ENCODE results near the gene SUFU.

Gene SUFU

DNA sequence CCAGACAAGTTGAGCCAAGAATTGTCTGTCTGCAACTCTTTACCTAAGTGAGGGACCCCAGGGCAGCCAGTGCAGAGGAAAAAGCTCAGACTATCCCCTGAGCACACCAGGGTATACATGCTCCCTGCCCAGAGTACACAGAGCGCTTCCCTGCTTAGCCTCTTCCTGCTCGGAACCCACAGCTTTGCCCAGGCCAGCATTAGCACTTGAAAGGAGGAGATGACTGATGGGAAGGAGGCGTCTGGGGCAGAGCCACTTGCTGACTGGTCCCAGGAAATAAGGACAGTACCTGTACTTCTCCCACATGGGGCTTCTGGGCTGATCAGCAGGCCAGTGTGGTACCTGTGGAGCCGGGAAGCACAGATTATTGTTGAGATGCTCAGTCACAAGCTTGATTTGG, 92.1 kb downstream of the SUFU start:
- Histone ChIP-seq H3K4me3 (ENCODE audit: low read depth in 1 of 2, low read length in 2 of 2) (no peak overlapping the region), H3K79me2 (ENCODE audit: insufficient read depth, low read length) (no peaks in the 10 kb centered on the region), H4K20me1 (ENCODE audit: insufficient read depth, low read length) (no peaks in the 10 kb centered on the region; the same call in 1 of the 2 replicates), H3K9me3 (ENCODE audit: insufficient read depth, low read length, severe bottlenecking) (no peaks in the 10 kb centered on the region), H3K36me3 (ENCODE audit: insufficient read depth, low read length) (peaks cover 38% of the 10 kb centered on the region), H3K27me3 (ENCODE audit: insufficient read depth, low read length, poor library complexity) (no peaks in the 10 kb centered on the region), H2AFZ (ENCODE audit: low read depth, low read length) (no peak overlapping the region), H3K27ac (ENCODE audit: low read length) (no peak overlapping the region), H3K4me1 (ENCODE audit: insufficient read depth, low read length) (no peaks in the 10 kb centered on the region), H3K9ac (ENCODE audit: low read depth, low read length) (no peak overlapping the region), H3K4me2 (ENCODE audit: insufficient read depth, low read length) (no peak overlapping the region)
- DNase-seq: no peak
- no peak for ATAC-seq (ENCODE audit: insufficient read depth, low read depth)
- no peak for TF ChIP-seq EZH2 (IDR thresholded peaks at IDR 0.05; ENCODE audit: borderline replicate concordance, low read depth, low read length, severe bottlenecking)

DNA sequence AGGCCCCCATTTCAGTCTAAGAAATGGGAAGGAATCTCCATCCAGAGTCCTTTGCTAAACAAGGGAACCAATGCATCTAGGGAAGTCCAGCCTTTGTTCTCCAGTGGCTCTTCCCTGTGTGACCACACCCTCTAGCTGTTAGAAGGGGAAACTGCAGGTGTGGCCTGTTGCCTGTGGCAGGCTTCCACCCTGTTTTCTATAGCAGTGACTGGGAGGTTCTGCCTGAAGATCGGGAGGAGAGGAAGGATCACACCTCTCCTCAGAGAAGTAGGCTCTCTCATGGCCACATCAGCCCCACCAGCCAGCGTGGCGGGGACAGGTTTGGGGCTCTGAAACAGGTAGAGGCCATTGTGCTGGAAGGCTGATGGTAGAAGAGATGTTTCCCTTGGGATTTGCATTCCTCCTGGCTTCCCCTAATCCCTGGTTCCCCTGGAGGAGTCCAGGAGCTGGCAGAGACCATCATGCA, 92.8 kb downstream of the SUFU start:
- Histone ChIP-seq H3K36me3 (ENCODE audit: insufficient read depth, low read length) (peaks cover 41% of the 10 kb centered on the region), H2AFZ (ENCODE audit: low read depth, low read length) (no peak overlapping the region), H3K4me2 (ENCODE audit: insufficient read depth, low read length) (no peak overlapping the region), H3K9ac (ENCODE audit: low read depth, low read length) (no peak overlapping the region), H3K27me3 (ENCODE audit: insufficient read depth, low read length, poor library complexity) (no peaks in the 10 kb centered on the region), H4K20me1 (ENCODE audit: insufficient read depth, low read length) (no peaks in the 10 kb centered on the region), H3K27ac (ENCODE audit: low read length) (no peak overlapping the region), H3K9me3 (ENCODE audit: insufficient read depth, low read length, severe bottlenecking) (no peaks in the 10 kb centered on the region), H3K4me3 (ENCODE audit: low read depth in 1 of 2, low read length in 2 of 2) (no peak overlapping the region), H3K4me1 (ENCODE audit: insufficient read depth, low read length) (no peaks in the 10 kb centered on the region), H3K79me2 (ENCODE audit: insufficient read depth, low read length) (no peaks in the 10 kb centered on the region)
- ATAC-seq (ENCODE audit: insufficient read depth, low read depth) (peak; percentile 75; the same call in 2 of the 3 replicates), DNase-seq (peak; percentile 36)
- TF ChIP-seq EZH2 (IDR thresholded peaks at IDR 0.05; ENCODE audit: borderline replicate concordance, low read depth, low read length, severe bottlenecking): no peak
- TF ChIP-seq, protein P1, sequence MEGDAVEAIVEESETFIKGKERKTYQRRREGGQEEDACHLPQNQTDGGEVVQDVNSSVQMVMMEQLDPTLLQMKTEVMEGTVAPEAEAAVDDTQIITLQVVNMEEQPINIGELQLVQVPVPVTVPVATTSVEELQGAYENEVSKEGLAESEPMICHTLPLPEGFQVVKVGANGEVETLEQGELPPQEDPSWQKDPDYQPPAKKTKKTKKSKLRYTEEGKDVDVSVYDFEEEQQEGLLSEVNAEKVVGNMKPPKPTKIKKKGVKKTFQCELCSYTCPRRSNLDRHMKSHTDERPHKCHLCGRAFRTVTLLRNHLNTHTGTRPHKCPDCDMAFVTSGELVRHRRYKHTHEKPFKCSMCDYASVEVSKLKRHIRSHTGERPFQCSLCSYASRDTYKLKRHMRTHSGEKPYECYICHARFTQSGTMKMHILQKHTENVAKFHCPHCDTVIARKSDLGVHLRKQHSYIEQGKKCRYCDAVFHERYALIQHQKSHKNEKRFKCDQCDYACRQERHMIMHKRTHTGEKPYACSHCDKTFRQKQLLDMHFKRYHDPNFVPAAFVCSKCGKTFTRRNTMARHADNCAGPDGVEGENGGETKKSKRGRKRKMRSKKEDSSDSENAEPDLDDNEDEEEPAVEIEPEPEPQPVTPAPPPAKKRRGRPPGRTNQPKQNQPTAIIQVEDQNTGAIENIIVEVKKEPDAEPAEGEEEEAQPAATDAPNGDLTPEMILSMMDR (IDR thresholded peaks at IDR 0.05; ENCODE audit: borderline replicate concordance, extremely low read depth, low read length, poor library complexity, severe bottlenecking): peak; percentile 77

DNA sequence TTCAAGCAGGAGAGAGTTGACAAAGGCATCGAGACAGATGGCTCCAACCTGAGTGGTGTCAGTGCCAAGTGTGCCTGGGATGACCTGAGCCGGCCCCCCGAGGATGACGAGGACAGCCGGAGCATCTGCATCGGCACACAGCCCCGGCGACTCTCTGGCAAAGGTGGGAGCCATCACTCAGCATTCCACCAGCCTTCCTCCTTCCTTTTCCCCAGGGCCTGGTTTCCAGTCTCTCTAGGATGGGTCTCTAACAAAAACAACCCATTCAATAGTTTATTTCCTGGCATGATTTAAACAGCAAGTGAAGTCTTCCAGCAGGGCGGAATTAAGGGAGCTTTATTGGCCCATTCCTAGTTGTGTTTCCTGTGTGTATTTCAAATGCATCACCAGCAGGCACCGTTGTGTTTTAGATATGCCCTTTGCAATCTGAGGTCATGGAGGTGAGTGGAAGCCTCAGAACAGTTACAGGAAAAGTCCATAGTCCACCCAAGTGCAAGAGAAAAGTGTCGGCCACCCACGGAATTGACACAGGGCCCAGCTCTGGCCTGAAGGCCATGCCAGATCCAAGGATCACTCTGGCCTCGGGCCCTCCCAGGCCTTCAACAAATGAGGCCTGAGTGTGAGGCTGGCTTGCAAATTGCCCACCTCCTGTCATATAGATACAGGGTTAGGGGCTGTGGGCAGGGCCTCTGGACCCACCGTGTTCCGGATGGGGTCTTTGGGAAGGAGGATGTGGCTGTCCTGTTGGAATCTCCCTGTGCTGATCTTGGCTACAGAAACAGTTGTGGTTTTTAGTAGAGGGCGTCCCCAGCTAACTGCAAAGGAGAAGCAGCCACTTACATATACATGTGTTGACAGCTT, 93.6 kb downstream of the SUFU start:
- no peak for DNase-seq
- TF ChIP-seq, protein P1 (IDR thresholded peaks at IDR 0.05; ENCODE audit: borderline replicate concordance, extremely low read depth, low read length, poor library complexity, severe bottlenecking): no peak
- TF ChIP-seq EZH2 (IDR thresholded peaks at IDR 0.05; ENCODE audit: borderline replicate concordance, low read depth, low read length, severe bottlenecking): no peak
- no peaks in the 10 kb centered on the region for H3K9me3 ChIP-seq (ENCODE audit: insufficient read depth, low read length, severe bottlenecking)
- no peaks in the 10 kb centered on the region for H4K20me1 ChIP-seq (ENCODE audit: insufficient read depth, low read length)
- no peaks in the 10 kb centered on the region for H3K4me1 ChIP-seq (ENCODE audit: insufficient read depth, low read length)
- no peak overlapping the region for H3K4me3 ChIP-seq (ENCODE audit: low read depth in 1 of 2, low read length in 2 of 2)
- H2AFZ ChIP-seq (ENCODE audit: low read depth, low read length): no peak overlapping the region
- no peak overlapping the region for H3K4me2 ChIP-seq (ENCODE audit: insufficient read depth, low read length)
- peaks cover 47% of the 10 kb centered on the region for H3K36me3 ChIP-seq (ENCODE audit: insufficient read depth, low read length)
- no peak for ATAC-seq (ENCODE audit: insufficient read depth, low read depth)
- no peaks in the 10 kb centered on the region for H3K79me2 ChIP-seq (ENCODE audit: insufficient read depth, low read length)
- H3K27ac ChIP-seq (ENCODE audit: low read length): no peak overlapping the region
- no peaks in the 10 kb centered on the region for H3K27me3 ChIP-seq (ENCODE audit: insufficient read depth, low read length, poor library complexity)
- no peak overlapping the region for H3K9ac ChIP-seq (ENCODE audit: low read depth, low read length)

DNA sequence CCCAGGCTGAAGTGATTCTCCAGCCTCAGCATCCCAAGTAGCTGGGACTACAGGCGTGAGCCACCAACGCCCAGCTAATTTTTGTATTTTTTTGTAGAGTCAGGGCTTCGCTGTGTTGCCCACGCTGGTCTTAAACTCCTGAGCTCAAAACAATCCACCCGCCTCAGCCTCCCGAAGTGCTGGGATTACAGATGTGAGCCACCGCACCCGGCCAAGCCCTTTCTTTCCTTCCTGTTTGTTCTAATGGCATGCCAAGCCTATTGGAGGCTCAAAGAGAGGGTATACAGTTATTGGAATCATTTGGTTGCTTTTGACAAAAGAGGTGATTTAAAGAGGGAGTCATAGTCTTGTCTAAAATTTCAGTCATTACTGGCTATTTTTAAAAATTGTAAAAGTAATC, 94.5 kb downstream of the SUFU start:
- Histone ChIP-seq H3K4me2 (ENCODE audit: insufficient read depth, low read length) (no peak overlapping the region), H3K4me3 (ENCODE audit: low read depth in 1 of 2, low read length in 2 of 2) (no peak overlapping the region), H4K20me1 (ENCODE audit: insufficient read depth, low read length) (no peaks in the 10 kb centered on the region), H3K9me3 (ENCODE audit: insufficient read depth, low read length, severe bottlenecking) (no peaks in the 10 kb centered on the region), H3K27ac (ENCODE audit: low read length) (no peak overlapping the region), H3K4me1 (ENCODE audit: insufficient read depth, low read length) (no peaks in the 10 kb centered on the region), H2AFZ (ENCODE audit: low read depth, low read length) (no peak overlapping the region), H3K79me2 (ENCODE audit: insufficient read depth, low read length) (no peaks in the 10 kb centered on the region), H3K27me3 (ENCODE audit: insufficient read depth, low read length, poor library complexity) (no peaks in the 10 kb centered on the region), H3K36me3 (ENCODE audit: insufficient read depth, low read length) (peaks cover 53% of the 10 kb centered on the region), H3K9ac (ENCODE audit: low read depth, low read length) (no peak overlapping the region)
- TF ChIP-seq, protein P1 (IDR thresholded peaks at IDR 0.05; ENCODE audit: borderline replicate concordance, extremely low read depth, low read length, poor library complexity, severe bottlenecking): no peak
- TF ChIP-seq EZH2 (IDR thresholded peaks at IDR 0.05; ENCODE audit: borderline replicate concordance, low read depth, low read length, severe bottlenecking): no peak
- DNase-seq: no peak
- ATAC-seq (ENCODE audit: insufficient read depth, low read depth): no peak
